ENCODE measurements around the gene DGLUCY.
"Not testable (repeated sequence)": the region's sequence is repeated elsewhere in the genome, so short reads cannot be mapped to it uniquely, and the experiment has no call there.

The DGLUCY gene

GRCh38 chr14:91243074-91243471 lies 129.2 kb downstream of the DGLUCY start:
- Mint-ChIP-seq H3K4me1 (peaks cover 86% of the 10 kb centered on the region), H3K4me3 (peak overlapping the region; percentile 86), H3K27me3 (no peaks in the 10 kb centered on the region), H3K9me3 (peaks cover 6% of the 10 kb centered on the region), H3K27ac (ENCODE audit: low read depth) (peak overlapping the region; percentile 83), H3K36me3 (ENCODE audit: insufficient read depth) (peaks cover 38% of the 10 kb centered on the region)
- DNase-seq (ENCODE audit: low spot score in 2 of 2) (no peak), ATAC-seq (replicated peaks; ENCODE audit: extremely low read depth, poor library complexity, severe bottlenecking) (no peak)

- H3K4me1 Mint-ChIP-seq = peaks cover 83% of the 10 kb centered on the region
- peaks cover 33% of the 10 kb centered on the region for H3K36me3 Mint-ChIP-seq (ENCODE audit: insufficient read depth)
- peak; percentile 10 for ATAC-seq (replicated peaks; ENCODE audit: extremely low read depth, poor library complexity, severe bottlenecking)
- peaks cover 6% of the 10 kb centered on the region for H3K9me3 Mint-ChIP-seq
- H3K27ac Mint-ChIP-seq (ENCODE audit: low read depth) = peak within 1 kb of the TSS; percentile 83
- no peaks in the 10 kb centered on the region for H3K27me3 Mint-ChIP-seq
- no peak for DNase-seq (ENCODE audit: low spot score in 2 of 2)
- H3K4me3 Mint-ChIP-seq = peak within 1 kb of the TSS; percentile 86
Measured at GRCh38 chr14:91244501-91244901, 130.6 kb downstream of the DGLUCY start, which contains the start of gene GPR68. TSS of gene GPR68 (minus strand) at chr14:91244704. CDS start at chr14:91235050, 9,654 bp downstream.

GRCh38 chr14:91245029-91245428 lies 131.2 kb downstream of the DGLUCY start:
- Mint-ChIP-seq H3K9me3 (peaks cover 6% of the 10 kb centered on the region), H3K4me3 (peak overlapping the region; percentile 86), H3K36me3 (ENCODE audit: insufficient read depth) (peaks cover 33% of the 10 kb centered on the region), H3K27me3 (no peaks in the 10 kb centered on the region), H3K4me1 (peaks cover 83% of the 10 kb centered on the region), H3K27ac (ENCODE audit: low read depth) (peak overlapping the region; percentile 83)
- ATAC-seq (replicated peaks; ENCODE audit: extremely low read depth, poor library complexity, severe bottlenecking) (peak; percentile 44), DNase-seq (ENCODE audit: low spot score in 2 of 2) (peak in 1 of 2 donors; percentile 59)

GRCh38 chr14:91245616-91246015 lies 131.7 kb downstream of the DGLUCY start:
- H3K27me3 Mint-ChIP-seq; H3K9me3 Mint-ChIP-seq; DNase-seq (ENCODE audit: low spot score in 2 of 2); ATAC-seq (replicated peaks; ENCODE audit: extremely low read depth, poor library complexity, severe bottlenecking): not testable (repeated sequence)
- H3K4me1 Mint-ChIP-seq = peaks cover 83% of the 10 kb centered on the region
- H3K27ac Mint-ChIP-seq (ENCODE audit: low read depth) = peak overlapping the region; percentile 83
- peaks cover 38% of the 10 kb centered on the region for H3K36me3 Mint-ChIP-seq (ENCODE audit: insufficient read depth)
- H3K4me3 Mint-ChIP-seq = peak overlapping the region; percentile 86

GRCh38 chr14:91246051-91246852 lies 132.4 kb downstream of the DGLUCY start:
- Mint-ChIP-seq H3K36me3 (ENCODE audit: insufficient read depth) (peaks cover 38% of the 10 kb centered on the region), H3K4me1 (peaks cover 83% of the 10 kb centered on the region), H3K27ac (ENCODE audit: low read depth) (peak overlapping the region; percentile 83), H3K27me3 (no peaks in the 10 kb centered on the region), H3K9me3 (peaks cover 6% of the 10 kb centered on the region), H3K4me3 (peak overlapping the region; percentile 86)
- DNase-seq (ENCODE audit: low spot score in 2 of 2) (peak in 1 of 2 donors; percentile 69), ATAC-seq (replicated peaks; ENCODE audit: extremely low read depth, poor library complexity, severe bottlenecking) (peak; percentile 56)

GRCh38 chr14:91249841-91250616 lies 136.2 kb downstream of the DGLUCY start:
- peak; percentile 2 for ATAC-seq (replicated peaks; ENCODE audit: extremely low read depth, poor library complexity, severe bottlenecking)
- H3K27me3 Mint-ChIP-seq = no peaks in the 10 kb centered on the region
- H3K36me3 Mint-ChIP-seq (ENCODE audit: insufficient read depth) = peaks cover 28% of the 10 kb centered on the region

GRCh38 chr14:91250912-91251311 lies 137.0 kb downstream of the DGLUCY start:
- ATAC-seq (replicated peaks; ENCODE audit: extremely low read depth, poor library complexity, severe bottlenecking) (no peak), DNase-seq (ENCODE audit: low spot score in 2 of 2) (no peak)
- Mint-ChIP-seq H3K36me3 (ENCODE audit: insufficient read depth) (peaks cover 30% of the 10 kb centered on the region), H3K27ac (ENCODE audit: low read depth) (peak overlapping the region; percentile 83), H3K27me3 (no peaks in the 10 kb centered on the region), H3K4me1 (peaks cover 74% of the 10 kb centered on the region), H3K4me3 (peak overlapping the region; percentile 60), H3K9me3 (peaks cover 6% of the 10 kb centered on the region)

More at GRCh38 chr14:91249841-91250616, 136.2 kb downstream of the DGLUCY start:
- peaks cover 72% of the 10 kb centered on the region for H3K4me1 Mint-ChIP-seq
- DNase-seq (ENCODE audit: low spot score in 2 of 2) = peak in 1 of 2 donors; percentile 37
- peak overlapping the region; percentile 60 for H3K4me3 Mint-ChIP-seq
- peaks cover 6% of the 10 kb centered on the region for H3K9me3 Mint-ChIP-seq
- H3K27ac Mint-ChIP-seq (ENCODE audit: low read depth) = peak overlapping the region; percentile 83

- peak overlapping the region; percentile 82 for H3K4me3 Mint-ChIP-seq
- no peaks in the 10 kb centered on the region for H3K9me3 Mint-ChIP-seq
- H3K4me1 Mint-ChIP-seq = peaks cover 75% of the 10 kb centered on the region
- peaks cover 30% of the 10 kb centered on the region for H3K36me3 Mint-ChIP-seq (ENCODE audit: insufficient read depth)
- no peak for DNase-seq (ENCODE audit: low spot score in 2 of 2)
- no peaks in the 10 kb centered on the region for H3K27me3 Mint-ChIP-seq
- peak overlapping the region; percentile 83 for H3K27ac Mint-ChIP-seq (ENCODE audit: low read depth)
- ATAC-seq (replicated peaks; ENCODE audit: extremely low read depth, poor library complexity, severe bottlenecking) = peak; percentile 24
Measured at GRCh38 chr14:91252871-91253794, 139.3 kb downstream of the DGLUCY start.

GRCh38 chr14:91253795-91254323 lies 140.0 kb downstream of the DGLUCY start:
- DNase-seq (ENCODE audit: low spot score in 2 of 2) = no peak
- no peaks in the 10 kb centered on the region for H3K27me3 Mint-ChIP-seq
- H3K36me3 Mint-ChIP-seq (ENCODE audit: insufficient read depth) = peaks cover 31% of the 10 kb centered on the region
- peak overlapping the region; percentile 92 for H3K27ac Mint-ChIP-seq (ENCODE audit: low read depth)
- no peaks in the 10 kb centered on the region for H3K9me3 Mint-ChIP-seq
- no peak for ATAC-seq (replicated peaks; ENCODE audit: extremely low read depth, poor library complexity, severe bottlenecking)
- peaks cover 74% of the 10 kb centered on the region for H3K4me1 Mint-ChIP-seq
- H3K4me3 Mint-ChIP-seq = peak overlapping the region; percentile 82

- DNase-seq (ENCODE audit: low spot score in 2 of 2) (no peak), ATAC-seq (replicated peaks; ENCODE audit: extremely low read depth, poor library complexity, severe bottlenecking) (peak; percentile 19)
- Mint-ChIP-seq H3K4me1 (peaks cover 73% of the 10 kb centered on the region), H3K9me3 (no peaks in the 10 kb centered on the region), H3K27ac (ENCODE audit: low read depth) (peak overlapping the region; percentile 92), H3K27me3 (no peaks in the 10 kb centered on the region), H3K36me3 (ENCODE audit: insufficient read depth) (peaks cover 31% of the 10 kb centered on the region), H3K4me3 (peak overlapping the region; percentile 82)
Measured at GRCh38 chr14:91254461-91254860, 140.6 kb downstream of the DGLUCY start.

- Mint-ChIP-seq H3K4me1 (peaks cover 71% of the 10 kb centered on the region), H3K27ac (ENCODE audit: low read depth) (peak overlapping the region; percentile 92), H3K9me3 (no peaks in the 10 kb centered on the region), H3K27me3 (no peaks in the 10 kb centered on the region), H3K4me3 (peak overlapping the region; percentile 82), H3K36me3 (ENCODE audit: insufficient read depth) (peaks cover 29% of the 10 kb centered on the region)
- ATAC-seq (replicated peaks; ENCODE audit: extremely low read depth, poor library complexity, severe bottlenecking) = no peak
- DNase-seq (ENCODE audit: low spot score in 2 of 2) = no peak
Measured at GRCh38 chr14:91255026-91255695, 141.3 kb downstream of the DGLUCY start.

Measured in central memory CD8-positive, alpha-beta T cell (primary cell).